Measurements from ENCODE around the gene MOB2.
A peak's percentile ranks its signal among the peaks of the same experiment; 100 is the strongest.

The MOB2 gene

GRCh38 chr11:1460396-1460985 lies 26.1 kb downstream of the MOB2 start:
- DNase-seq (ENCODE audit: low spot score): no peak
- Histone ChIP-seq H2AFZ (ENCODE audit: low read length) (no peak overlapping the region), H3K36me3 (replicated peaks in 1 of 2; ENCODE audit: control insufficient read depth in 2 of 2, insufficient read depth in 2 of 2, low read length in 2 of 2) (peaks cover 16 to 45% of the 10 kb centered on the region in 2 donors), H4K91ac (ENCODE audit: low read depth, low read length, poor library complexity) (no peak overlapping the region), H3K27me3 (ENCODE audit: control insufficient read depth in 3 of 3, insufficient read depth in 3 of 3, low read depth in 1 of 3, low read length in 3 of 3) (no peaks in the 10 kb centered on the region), H2BK120ac (ENCODE audit: low read depth, low read length) (no peak overlapping the region), H2BK12ac (ENCODE audit: low read length) (peak overlapping the region; percentile 10), H3K27ac (replicated peaks; ENCODE audit: low read length) (no peak overlapping the region), H3K4ac (ENCODE audit: low read length) (no peak overlapping the region), H3K79me1 (ENCODE audit: low read depth, low read length) (peaks cover 2% of the 10 kb centered on the region), H2BK15ac (ENCODE audit: low read length) (no peak overlapping the region), H3K9me3 (replicated peaks in 1 of 2; ENCODE audit: control insufficient read depth in 2 of 2, insufficient read depth in 1 of 2, low read depth in 1 of 2, low read length in 2 of 2) (peaks cover 8 to 9% of the 10 kb centered on the region in 2 donors), H3K4me1 (ENCODE audit: control insufficient read depth in 2 of 2, insufficient read depth in 1 of 2, low read depth in 1 of 2, low read length in 2 of 2) (peaks cover 0 to 12% of the 10 kb centered on the region in 2 donors), H3K14ac (ENCODE audit: low read length) (no peak overlapping the region), H3K4me2 (ENCODE audit: insufficient read depth, low read length, poor library complexity, severe bottlenecking) (no peak overlapping the region), H3K23ac (ENCODE audit: low read depth, low read length, poor library complexity) (no peak overlapping the region), H2AK5ac (ENCODE audit: low read depth, low read length) (no peak overlapping the region), H3K9ac (ENCODE audit: low read depth, low read length, poor library complexity) (no peak overlapping the region), H2BK5ac (ENCODE audit: low read length) (no peak overlapping the region), H3K18ac (ENCODE audit: low read length) (no peak overlapping the region), H4K8ac (ENCODE audit: low read depth, low read length) (no peak overlapping the region), H3K4me3 (ENCODE audit: low read length in 2 of 2) (no peak overlapping the region)
- no CpG with 5 or more reads among the region's 44 CpGs for WGBS, 2 donors (ENCODE audit: extremely low coverage in 2 of 2, insufficient read length in 2 of 2, insufficient replicate concordance in 1 of 2)

GRCh38 chr11:1459764-1460395 lies 26.7 kb downstream of the MOB2 start:
- Histone ChIP-seq H3K18ac (ENCODE audit: low read length) (peak overlapping the region; percentile 48), H3K4me2 (ENCODE audit: insufficient read depth, low read length, poor library complexity, severe bottlenecking) (no peak overlapping the region), H3K79me1 (ENCODE audit: low read depth, low read length) (no peaks in the 10 kb centered on the region), H2BK12ac (ENCODE audit: low read length) (no peak overlapping the region), H4K8ac (ENCODE audit: low read depth, low read length) (no peak overlapping the region), H2BK120ac (ENCODE audit: low read depth, low read length) (no peak overlapping the region), H3K4ac (ENCODE audit: low read length) (no peak overlapping the region), H4K91ac (ENCODE audit: low read depth, low read length, poor library complexity) (no peak overlapping the region), H3K27me3 (ENCODE audit: control insufficient read depth in 3 of 3, insufficient read depth in 3 of 3, low read depth in 1 of 3, low read length in 3 of 3) (no peaks in the 10 kb centered on the region), H2AFZ (ENCODE audit: low read length) (no peak overlapping the region), H3K36me3 (replicated peaks in 1 of 2; ENCODE audit: control insufficient read depth in 2 of 2, insufficient read depth in 2 of 2, low read length in 2 of 2) (peaks cover 15 to 45% of the 10 kb centered on the region in 2 donors), H3K14ac (ENCODE audit: low read length) (no peak overlapping the region), H3K4me3 (ENCODE audit: low read length in 2 of 2) (no peak overlapping the region), H3K9ac (ENCODE audit: low read depth, low read length, poor library complexity) (no peak overlapping the region), H3K23ac (ENCODE audit: low read depth, low read length, poor library complexity) (no peak overlapping the region), H2BK15ac (ENCODE audit: low read length) (no peak overlapping the region), H2AK5ac (ENCODE audit: low read depth, low read length) (no peak overlapping the region), H2BK5ac (ENCODE audit: low read length) (no peak overlapping the region), H3K27ac (replicated peaks; ENCODE audit: low read length) (no peak overlapping the region), H3K4me1 (ENCODE audit: control insufficient read depth in 2 of 2, insufficient read depth in 1 of 2, low read depth in 1 of 2, low read length in 2 of 2) (peaks cover 0 to 12% of the 10 kb centered on the region in 2 donors), H3K9me3 (replicated peaks in 1 of 2; ENCODE audit: control insufficient read depth in 2 of 2, insufficient read depth in 1 of 2, low read depth in 1 of 2, low read length in 2 of 2) (peaks cover 8% of the 10 kb centered on the region in 2 donors)
- DNase-seq (ENCODE audit: low spot score): no peak
- no CpG with 5 or more reads among the region's 29 CpGs for WGBS, 2 donors (ENCODE audit: extremely low coverage in 2 of 2, insufficient read length in 2 of 2, insufficient replicate concordance in 1 of 2)

GRCh38 chr11:1459219-1459575 lies 27.4 kb downstream of the MOB2 start:
- Histone ChIP-seq H2BK12ac (ENCODE audit: low read length) (no peak overlapping the region), H3K23ac (ENCODE audit: low read depth, low read length, poor library complexity) (no peak overlapping the region), H3K9me3 (replicated peaks in 1 of 2; ENCODE audit: control insufficient read depth in 2 of 2, insufficient read depth in 1 of 2, low read depth in 1 of 2, low read length in 2 of 2) (peaks cover 8% of the 10 kb centered on the region in 2 donors), H3K14ac (ENCODE audit: low read length) (peak overlapping the region; percentile 82), H3K4ac (ENCODE audit: low read length) (no peak overlapping the region), H2AK5ac (ENCODE audit: low read depth, low read length) (peak overlapping the region; percentile 21), H3K79me1 (ENCODE audit: low read depth, low read length) (no peaks in the 10 kb centered on the region), H4K8ac (ENCODE audit: low read depth, low read length) (no peak overlapping the region), H3K27ac (replicated peaks; ENCODE audit: low read length) (no peak overlapping the region), H3K4me3 (ENCODE audit: low read length in 2 of 2) (no peak overlapping the region), H3K4me2 (ENCODE audit: insufficient read depth, low read length, poor library complexity, severe bottlenecking) (no peak overlapping the region), H4K91ac (ENCODE audit: low read depth, low read length, poor library complexity) (no peak overlapping the region), H2BK5ac (ENCODE audit: low read length) (no peak overlapping the region), H3K36me3 (replicated peaks in 1 of 2; ENCODE audit: control insufficient read depth in 2 of 2, insufficient read depth in 2 of 2, low read length in 2 of 2) (peaks cover 18 to 48% of the 10 kb centered on the region in 2 donors), H2BK120ac (ENCODE audit: low read depth, low read length) (no peak overlapping the region), H3K18ac (ENCODE audit: low read length) (peak overlapping the region; percentile 57), H3K4me1 (ENCODE audit: control insufficient read depth in 2 of 2, insufficient read depth in 1 of 2, low read depth in 1 of 2, low read length in 2 of 2) (peaks cover 0 to 12% of the 10 kb centered on the region in 2 donors), H3K27me3 (ENCODE audit: control insufficient read depth in 3 of 3, insufficient read depth in 3 of 3, low read depth in 1 of 3, low read length in 3 of 3) (no peaks in the 10 kb centered on the region), H2AFZ (ENCODE audit: low read length) (no peak overlapping the region), H3K9ac (ENCODE audit: low read depth, low read length, poor library complexity) (peak overlapping the region; percentile 21), H2BK15ac (ENCODE audit: low read length) (no peak overlapping the region)
- DNase-seq (ENCODE audit: low spot score): no peak
- WGBS, 2 donors (ENCODE audit: extremely low coverage in 2 of 2, insufficient read length in 2 of 2, insufficient replicate concordance in 1 of 2): no CpG with 5 or more reads among the region's 14 CpGs

GRCh38 chr11:1458340-1459218 lies 28.0 kb downstream of the MOB2 start:
- peak; percentile 35 for DNase-seq (ENCODE audit: low spot score)
- Histone ChIP-seq H3K9ac (ENCODE audit: low read depth, low read length, poor library complexity) (peak overlapping the region; percentile 4), H4K91ac (ENCODE audit: low read depth, low read length, poor library complexity) (no peak overlapping the region), H4K8ac (ENCODE audit: low read depth, low read length) (no peak overlapping the region), H3K4ac (ENCODE audit: low read length) (no peak overlapping the region), H3K79me1 (ENCODE audit: low read depth, low read length) (no peaks in the 10 kb centered on the region), H3K23ac (ENCODE audit: low read depth, low read length, poor library complexity) (peak overlapping the region; percentile 73), H3K4me3 (ENCODE audit: low read length in 2 of 2) (no peak overlapping the region), H3K14ac (ENCODE audit: low read length) (peak overlapping the region; percentile 82), H2AFZ (ENCODE audit: low read length) (no peak overlapping the region), H2BK15ac (ENCODE audit: low read length) (peak overlapping the region; percentile 58), H3K36me3 (replicated peaks in 1 of 2; ENCODE audit: control insufficient read depth in 2 of 2, insufficient read depth in 2 of 2, low read length in 2 of 2) (peaks cover 20 to 53% of the 10 kb centered on the region in 2 donors), H2BK12ac (ENCODE audit: low read length) (no peak overlapping the region), H3K27ac (replicated peaks; ENCODE audit: low read length) (peak overlapping the region; percentile 17), H2BK5ac (ENCODE audit: low read length) (peak overlapping the region; percentile 66), H3K18ac (ENCODE audit: low read length) (peak overlapping the region; percentile 87), H3K4me1 (ENCODE audit: control insufficient read depth in 2 of 2, insufficient read depth in 1 of 2, low read depth in 1 of 2, low read length in 2 of 2) (peaks cover 0 to 12% of the 10 kb centered on the region in 2 donors), H2AK5ac (ENCODE audit: low read depth, low read length) (peak overlapping the region; percentile 84), H3K27me3 (ENCODE audit: control insufficient read depth in 3 of 3, insufficient read depth in 3 of 3, low read depth in 1 of 3, low read length in 3 of 3) (no peaks in the 10 kb centered on the region), H3K9me3 (replicated peaks in 1 of 2; ENCODE audit: control insufficient read depth in 2 of 2, insufficient read depth in 1 of 2, low read depth in 1 of 2, low read length in 2 of 2) (peaks cover 4 to 5% of the 10 kb centered on the region in 2 donors), H2BK120ac (ENCODE audit: low read depth, low read length) (no peak overlapping the region), H3K4me2 (ENCODE audit: insufficient read depth, low read length, poor library complexity, severe bottlenecking) (no peak overlapping the region)
- no CpG with 5 or more reads among the region's 18 CpGs for WGBS, 2 donors (ENCODE audit: extremely low coverage in 2 of 2, insufficient read length in 2 of 2, insufficient replicate concordance in 1 of 2)
